ENCODE measurements around the gene GRID2IP. TPM values are rescaled to one million over a fixed set of nuclear protein-coding genes. Genes with fewer than 3 reads are reported as not detected.

Gene GRID2IP
- total RNA-seq, 1 experiment from 2014 or later, result not detected

DNA sequence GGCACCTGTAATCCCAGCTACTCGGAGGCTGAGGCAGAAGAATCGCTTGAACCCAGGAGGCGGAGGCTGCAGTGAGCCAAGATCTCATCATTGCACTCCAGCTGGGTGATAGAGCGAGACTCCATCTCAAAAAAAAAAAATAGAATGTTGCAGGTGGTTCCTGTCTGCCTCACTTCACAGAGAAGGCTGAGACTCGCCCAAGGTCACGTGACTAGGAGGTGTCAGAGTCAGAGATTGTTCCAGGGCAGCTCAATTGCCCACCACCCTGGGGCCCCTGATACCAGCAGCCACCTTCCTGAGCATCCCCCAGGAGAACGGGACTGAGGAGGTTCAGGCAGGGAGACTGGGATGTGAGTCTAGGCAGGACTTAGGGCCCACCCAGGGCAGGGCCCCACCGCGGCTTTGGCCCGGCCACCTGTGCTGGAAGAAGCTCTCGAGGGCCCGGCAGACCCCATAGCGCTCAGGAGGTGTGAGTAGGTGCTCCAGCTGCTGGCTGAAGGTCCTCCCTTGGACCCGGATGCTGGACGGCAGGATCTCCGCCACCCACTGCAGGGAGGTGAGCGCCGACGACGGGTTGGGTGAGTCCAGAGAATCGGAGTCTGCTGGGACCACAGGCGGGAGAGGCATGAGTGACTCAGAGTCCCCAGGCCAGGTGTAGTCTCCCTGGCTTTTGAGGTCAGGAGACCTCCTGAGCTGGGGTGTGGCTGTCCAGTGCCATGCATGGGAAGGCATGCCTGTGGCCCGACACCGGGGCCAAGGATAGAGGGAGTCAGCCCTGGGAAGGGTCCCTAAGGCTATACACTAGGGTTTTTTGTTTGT lies 30.9 kb downstream of the GRID2IP start:
- no peak for DNase-seq (ENCODE audit: low spot score)

DNA sequence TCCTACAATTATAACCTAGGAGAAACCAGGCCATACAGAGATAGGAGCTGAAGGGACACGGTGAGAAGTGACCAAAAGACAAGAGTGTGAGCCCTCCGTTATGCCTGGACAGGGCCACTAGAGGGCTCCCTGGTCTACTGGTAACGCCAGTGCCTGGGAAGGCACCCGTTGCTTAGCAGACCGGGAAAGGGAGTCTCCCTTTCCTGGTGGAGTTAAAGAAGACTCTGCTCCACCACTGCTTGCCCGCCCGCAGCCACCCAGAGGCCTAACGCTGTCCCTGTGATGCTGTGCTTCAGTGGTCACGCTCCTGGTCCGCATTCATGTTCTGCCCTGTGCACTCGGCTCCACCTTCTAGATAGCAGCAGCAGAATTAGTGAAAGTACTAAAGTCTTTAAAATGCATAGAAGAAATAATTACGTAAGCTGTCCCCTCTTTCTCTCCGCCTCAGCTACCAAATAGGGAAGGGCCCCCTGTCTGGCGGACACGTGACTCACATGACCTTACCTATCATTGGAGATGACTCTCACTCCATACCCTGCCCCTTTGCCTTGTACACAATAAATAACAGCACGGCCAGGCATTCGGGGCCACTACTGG lies 34.8 kb downstream of the GRID2IP start:
- DNase-seq (ENCODE audit: low spot score), result peak; percentile 95

DNA sequence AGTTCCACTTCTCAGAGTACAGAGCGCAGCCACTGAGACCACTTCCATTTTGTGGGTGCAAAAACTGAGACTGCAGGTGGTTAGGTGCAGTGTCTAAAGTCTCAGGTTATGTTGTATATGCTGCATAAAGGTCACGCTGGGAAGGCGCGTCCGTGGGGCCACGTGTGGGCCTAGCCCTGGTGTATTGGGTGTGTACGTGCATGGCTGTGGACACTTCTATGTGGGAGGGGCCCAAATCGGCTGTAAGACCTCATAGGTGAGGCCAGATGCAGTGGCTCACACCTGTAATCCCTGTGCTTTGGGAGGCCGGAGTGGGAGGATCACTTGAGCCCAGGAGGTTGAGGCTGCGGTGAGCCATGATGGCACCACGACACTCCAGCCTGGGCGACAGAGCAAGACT lies 37.7 kb downstream of the GRID2IP start:
- DNase-seq (ENCODE audit: low spot score), result no peak

DNA sequence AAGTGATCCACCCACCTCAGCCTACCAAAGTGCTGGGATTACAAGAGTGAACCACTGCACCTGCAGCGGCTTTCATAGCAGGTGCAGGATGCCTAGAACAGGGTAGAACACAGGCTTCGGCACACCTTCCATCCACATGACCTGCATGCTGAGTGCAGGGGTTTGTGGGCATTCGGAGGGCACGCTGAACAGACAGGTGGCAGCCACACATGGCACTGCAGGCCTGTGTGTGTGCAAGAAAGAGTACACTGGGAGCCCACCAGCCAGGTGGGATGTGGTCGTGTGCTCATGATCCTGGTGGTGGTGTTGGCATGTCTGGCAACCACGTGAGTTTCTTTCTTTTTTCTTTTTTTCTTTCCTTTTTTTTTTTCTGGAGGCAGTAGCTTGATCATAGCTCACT lies 38.4 kb downstream of the GRID2IP start:
- no peak for DNase-seq (ENCODE audit: low spot score)

DNA sequence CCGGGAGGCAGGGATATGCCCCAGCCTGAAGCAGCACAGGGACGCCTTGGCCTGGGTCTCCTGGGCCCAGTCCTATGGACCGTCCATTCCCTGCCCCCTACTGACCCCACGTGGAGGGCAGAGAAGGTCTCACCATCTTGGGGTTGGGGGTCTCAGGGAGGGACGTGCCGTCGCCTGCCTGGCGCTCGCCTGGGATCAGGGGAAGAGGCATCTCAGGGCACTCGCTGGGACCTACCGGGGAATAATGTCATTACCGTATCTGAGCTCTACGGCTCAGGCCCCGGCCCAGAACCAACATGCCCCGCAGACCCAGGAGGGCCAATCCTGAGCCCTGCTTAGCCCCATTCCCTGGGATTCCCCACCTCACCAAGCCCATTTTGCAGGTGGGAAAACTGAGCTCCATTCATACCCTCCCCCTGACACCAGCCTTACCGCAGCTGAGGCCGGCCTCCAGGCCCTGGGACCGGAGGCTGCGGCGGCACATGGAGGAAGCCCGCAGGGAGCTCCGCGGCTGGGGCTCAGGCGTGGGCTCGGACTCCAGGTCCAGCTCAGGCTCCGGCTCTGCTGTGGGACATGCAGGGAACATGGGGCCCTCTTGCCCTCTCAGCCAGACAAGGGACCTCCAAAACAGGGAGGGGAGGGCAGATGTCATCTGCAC lies 40.7 kb downstream of the GRID2IP start:
- DNase-seq (ENCODE audit: low spot score), result no peak

DNA sequence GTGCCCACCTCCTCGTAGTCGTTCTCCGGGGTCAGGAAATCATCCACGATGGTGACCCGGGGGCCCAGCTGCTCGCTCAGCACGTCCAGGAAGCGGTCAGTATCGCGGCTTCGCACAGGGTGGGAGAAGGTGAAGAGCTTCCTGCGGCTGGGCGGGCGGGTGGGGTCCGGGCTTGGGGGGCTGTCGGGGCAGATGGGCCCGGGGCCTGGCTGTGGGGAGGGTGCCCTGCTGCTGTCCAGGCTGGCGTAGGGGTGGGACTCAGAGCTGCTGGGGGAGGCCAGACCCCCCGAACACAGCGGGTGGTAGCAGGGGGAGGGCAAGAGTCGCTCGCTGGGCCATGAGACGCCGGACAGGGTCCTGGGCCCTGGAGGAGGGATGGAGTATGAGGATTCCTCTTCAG lies 42.3 kb downstream of the GRID2IP start:
- no peak for DNase-seq (ENCODE audit: low spot score)

DNA sequence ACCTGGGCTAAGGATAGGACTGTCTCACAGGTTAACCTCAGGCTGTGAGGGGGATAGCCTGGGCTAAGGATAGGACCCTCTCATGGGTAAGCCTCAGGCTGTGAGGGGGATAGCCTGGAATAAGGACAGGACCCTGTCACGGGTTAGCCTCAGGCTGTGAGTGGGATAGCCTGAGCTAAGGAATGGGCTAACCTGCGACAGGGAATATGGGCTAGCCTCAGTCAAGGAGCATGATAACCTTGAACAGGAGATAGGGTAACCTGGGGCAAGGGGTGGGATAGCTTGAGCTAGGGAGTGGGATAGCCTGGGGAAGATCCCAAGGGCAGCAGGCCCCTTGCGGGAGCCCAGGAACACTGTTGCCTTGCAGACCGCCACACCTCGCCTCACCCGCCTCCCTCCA lies 42.7 kb downstream of the GRID2IP start:
- no peak for DNase-seq (ENCODE audit: low spot score)

DNA sequence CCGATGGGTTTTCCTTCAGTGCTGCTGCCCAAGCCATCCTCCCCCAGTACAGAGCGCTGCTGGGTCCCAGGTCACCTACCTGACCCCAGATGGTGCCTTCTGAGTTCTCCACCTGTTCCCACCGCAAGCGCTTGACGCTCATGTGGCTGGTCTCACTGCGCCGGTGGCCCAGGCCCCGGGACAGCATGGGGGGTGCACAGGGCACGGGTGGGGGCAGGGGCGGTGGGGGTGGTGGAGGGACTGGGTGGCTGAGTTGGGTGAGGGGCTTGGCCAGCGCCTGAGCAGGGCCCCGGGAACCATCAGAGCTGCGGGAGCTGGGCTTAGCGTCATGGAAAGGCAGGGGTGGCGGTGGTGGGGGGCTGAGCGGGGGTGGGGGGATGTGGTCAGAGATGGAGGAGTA lies 43.4 kb downstream of the GRID2IP start:
- DNase-seq (ENCODE audit: low spot score), result no peak

DNA sequence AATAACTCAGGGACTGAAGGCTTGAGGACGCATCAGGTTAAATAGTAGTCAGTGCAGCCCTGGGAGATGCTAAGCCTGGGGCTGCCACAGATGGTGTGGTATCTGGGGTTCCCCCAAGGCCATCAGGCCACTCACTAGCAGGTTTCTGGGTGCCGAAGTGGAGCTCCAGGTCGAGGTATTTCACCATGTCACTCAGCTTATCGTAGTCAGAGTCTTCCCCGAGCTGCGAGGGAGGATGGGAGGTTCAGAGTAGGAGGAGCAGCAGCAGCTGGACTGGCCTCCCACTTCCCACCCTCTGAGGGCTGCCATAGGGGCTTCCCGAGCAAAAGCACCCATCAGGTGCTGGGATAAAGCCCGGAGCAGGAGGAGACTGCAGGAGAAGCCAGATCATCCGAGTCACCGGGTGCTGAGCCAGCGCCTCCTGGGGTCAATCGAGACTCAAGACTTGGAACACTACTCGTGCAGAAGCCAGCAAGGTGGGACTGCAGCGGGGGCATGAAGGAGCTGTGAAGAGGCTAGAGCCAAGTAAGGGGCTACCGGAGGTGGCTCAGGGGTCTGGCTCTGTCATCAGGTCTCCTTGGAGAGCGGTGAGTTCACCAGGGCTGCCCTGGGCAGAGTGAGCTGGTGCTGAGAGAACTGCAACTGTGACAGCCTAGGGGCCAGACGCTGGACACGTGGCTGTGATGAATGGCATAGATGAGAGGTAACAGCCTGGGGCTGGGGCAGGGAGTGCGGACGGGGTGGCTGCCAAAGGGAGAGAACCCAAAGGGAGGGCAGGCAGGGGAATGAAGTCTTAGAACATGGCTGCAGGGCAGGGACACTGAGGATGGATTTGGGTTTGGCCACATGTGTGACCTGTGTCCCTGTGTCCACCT lies 45.3 kb downstream of the GRID2IP start:
- DNase-seq (ENCODE audit: low spot score), result no peak

DNA sequence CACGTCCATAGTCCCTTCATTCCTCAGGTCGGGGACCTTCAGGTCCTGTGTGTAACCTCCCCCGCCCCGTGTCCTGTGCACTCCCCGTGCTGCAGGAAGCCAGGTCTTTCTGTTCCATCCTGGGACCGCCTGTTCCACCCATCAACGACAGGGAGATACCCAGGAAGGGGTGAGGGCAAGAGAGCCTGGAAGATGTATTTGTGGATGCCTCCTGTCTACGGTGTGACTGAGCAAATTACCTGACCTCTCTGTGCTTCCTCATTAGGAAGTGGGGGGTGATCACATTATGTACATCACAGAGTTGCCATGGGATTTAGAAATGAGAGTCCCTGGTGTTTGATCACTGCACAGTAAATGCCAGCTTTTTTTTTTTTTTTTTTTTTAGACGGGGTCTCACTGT lies 46.3 kb downstream of the GRID2IP start:
- DNase-seq (ENCODE audit: low spot score), result no peak

DNA sequence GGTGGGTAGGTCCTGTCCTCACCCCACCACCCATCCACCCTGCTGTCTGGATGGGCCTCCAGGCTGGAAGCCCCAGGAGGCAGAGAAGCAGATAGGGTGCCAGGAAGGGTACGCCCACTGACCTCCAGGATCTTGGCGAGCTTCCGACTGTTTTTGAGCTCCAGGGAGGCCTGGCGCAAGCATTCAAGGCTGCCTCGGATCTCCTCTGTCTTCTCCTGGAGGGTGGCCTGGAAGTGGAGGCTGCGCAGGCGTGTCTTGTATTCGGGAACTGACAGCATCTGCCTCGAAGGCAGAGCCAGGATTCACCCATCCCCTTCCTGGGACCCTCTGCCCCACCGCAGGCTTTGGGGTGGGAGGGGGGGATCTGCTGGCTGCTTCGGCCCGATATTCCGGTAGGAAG lies 48.4 kb downstream of the GRID2IP start:
- no peak for DNase-seq (ENCODE audit: low spot score)

DNA sequence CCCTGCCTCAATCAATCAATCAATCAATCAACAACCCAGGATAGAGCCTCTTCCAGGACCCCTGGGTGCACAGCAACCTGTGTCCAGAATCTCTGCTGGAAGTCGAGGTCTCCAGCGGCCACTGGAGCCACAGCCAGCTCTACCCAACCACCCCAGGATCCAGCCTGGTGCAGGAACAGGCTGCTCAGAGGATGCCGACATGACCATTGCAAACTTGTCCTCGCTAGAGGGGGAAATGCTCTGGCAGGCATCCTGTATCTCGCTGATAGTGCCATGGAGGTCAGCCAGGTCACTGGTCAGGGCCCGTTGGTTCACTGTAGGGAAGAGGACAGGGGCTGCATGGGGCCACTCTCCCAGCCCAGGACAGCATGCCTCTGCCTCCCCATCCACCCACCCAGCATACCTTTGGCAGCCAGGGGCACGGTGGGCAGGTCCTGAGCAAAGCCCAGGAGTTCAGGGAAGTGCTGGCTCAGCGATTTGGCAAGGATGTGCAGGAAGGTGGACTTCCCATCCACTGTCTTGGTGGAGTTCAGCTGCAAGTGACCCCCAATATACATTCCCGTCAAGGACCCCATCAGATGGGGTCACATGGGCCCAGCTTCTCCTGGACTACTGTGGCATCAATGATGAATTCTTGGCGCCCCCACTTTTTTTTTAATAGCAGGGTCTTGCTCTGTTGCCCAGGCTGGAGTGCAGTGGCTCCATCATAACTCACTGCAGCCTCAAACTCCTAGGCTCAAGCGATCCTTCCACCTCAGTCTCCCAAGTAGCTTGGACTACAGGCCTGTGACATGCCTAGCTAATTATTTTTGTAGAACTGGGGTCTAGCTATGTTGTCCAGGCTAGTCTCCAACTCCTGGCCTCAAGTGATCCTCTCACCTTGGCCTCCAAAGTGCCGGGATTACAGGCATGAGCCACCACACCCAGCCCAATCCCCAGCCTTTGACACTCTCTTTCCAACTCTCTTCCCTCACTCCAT lies 49.4 kb downstream of the GRID2IP start:
- DNase-seq (ENCODE audit: low spot score), result no peak

DNA sequence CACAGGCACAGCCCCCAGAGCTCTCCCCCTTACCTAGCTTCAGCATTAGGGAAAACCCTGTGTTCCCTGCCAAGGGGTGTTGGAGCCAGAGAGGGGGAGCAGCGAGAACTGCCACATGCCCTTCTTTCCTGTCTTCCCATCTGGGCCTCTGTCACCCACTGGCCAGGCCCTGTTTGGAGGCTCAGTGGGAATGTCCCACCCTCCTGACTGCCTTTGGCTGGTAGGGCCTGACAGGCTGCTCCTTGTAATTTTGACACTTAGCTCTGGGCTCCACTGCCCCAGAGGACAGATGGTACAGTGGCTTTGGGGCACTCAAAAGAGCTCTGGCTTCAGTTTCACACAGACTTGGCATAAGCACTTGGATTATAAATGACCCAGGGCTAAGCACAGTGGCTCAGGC lies 50.6 kb downstream of the GRID2IP start:
- DNase-seq (ENCODE audit: low spot score), result no peak

DNA sequence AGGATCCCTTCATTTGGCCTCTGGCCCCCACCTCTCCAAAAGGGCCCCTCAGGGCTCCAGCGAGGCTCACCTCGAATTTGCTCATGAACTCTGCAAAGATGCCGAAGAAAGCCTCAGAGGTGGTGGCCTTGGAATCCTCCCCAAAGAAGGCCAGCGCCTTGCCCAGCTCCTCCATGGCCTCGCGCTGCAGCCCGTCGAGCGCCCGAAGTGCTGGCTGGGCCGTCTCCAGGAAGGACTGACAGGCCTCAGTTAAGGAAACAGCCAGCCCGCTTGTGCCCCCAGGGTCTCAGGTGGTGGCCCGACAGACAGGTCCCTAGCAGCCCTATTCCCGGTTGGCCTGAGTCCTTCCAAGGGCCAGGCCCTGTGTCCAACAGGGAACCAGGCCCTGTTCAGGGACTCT lies 53.3 kb downstream of the GRID2IP start:
- no peak for DNase-seq (ENCODE audit: low spot score)

DNA sequence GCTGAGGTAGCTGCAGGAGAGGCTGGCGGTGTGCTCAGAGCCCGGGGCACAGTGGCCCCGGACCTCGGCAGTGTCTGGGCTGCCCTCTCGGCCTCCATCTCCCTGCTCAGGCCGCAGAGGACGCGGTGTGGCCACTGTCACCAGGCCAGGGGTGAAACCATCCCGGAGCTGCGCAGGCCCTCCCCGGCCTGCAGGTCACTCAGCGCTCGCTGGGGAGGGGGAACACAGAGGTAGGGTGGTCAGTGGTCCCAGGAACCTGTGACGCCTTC lies 53.7 kb downstream of the GRID2IP start:
- no peak for DNase-seq (ENCODE audit: low spot score)

DNA sequence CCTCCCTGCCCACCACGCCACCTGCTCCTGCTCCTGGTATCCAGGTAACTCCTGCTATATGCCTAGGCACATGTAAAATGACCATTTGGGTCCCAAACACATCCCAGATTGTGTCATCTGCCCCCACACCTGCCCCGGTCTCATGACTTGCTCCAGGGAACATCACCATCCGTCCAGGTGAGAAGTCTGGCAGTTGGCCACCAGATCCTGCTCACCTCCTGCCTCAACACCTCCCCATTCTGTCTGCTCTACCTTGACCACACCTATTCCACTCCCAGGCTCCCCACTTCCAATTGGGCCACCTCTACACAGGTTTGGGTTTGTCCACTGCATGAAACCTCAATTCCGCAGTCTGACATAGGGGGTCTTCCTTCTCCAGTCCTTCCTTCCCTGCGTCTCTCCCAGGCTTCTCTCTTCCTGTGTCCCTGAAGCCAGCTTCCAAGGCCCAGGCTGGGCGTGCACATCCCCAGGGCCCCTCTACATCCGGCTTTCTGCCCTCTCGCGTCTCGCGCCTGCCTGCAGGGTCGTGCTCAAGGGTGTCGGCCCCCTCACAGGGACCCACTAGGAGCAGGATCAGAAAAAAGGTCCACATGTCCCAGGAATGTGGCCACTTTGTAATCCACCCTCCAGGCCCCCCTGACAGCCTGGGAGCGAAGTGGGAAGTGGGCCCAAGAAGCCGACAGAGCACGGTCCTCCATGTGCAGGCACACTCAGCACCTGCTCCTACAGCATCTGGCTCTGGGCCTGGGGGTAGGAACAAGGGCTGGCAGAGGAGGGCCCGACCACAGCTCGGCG lies 54.2 kb downstream of the GRID2IP start:
- DNase-seq (ENCODE audit: low spot score), result no peak

DNA sequence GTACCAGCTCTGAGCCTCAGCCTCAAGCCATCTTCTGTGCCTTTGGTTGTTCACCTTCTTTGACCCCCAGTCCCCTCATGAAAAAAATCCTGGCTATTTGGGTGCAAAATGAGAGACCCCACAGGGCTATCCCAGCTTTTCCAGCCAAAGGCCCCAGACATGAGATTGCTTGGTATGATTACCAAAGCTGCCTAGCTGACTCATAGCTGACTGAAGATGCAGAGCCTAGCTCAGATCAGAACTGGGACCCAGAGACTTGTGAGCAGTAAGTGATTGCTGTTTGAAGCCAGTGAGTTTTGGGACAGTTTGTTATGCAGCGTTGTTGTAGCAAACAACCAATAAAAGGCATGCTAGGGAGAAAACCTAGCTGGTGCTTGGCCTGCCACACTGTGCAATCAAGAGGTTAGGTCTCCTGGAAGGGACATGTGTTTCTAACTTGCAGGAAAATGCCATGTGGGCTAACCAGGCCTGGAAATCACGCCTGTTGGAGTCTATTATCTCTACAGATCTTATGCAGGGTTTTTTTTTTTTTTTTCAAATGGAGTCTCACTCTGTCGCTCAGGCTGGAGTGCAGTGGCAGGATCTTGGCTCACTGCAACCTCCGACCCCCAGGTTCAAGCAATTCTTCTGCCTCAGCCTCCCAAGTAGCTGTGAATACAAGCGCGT lies 55.5 kb downstream of the GRID2IP start:
- no peak for DNase-seq (ENCODE audit: low spot score)

DNA sequence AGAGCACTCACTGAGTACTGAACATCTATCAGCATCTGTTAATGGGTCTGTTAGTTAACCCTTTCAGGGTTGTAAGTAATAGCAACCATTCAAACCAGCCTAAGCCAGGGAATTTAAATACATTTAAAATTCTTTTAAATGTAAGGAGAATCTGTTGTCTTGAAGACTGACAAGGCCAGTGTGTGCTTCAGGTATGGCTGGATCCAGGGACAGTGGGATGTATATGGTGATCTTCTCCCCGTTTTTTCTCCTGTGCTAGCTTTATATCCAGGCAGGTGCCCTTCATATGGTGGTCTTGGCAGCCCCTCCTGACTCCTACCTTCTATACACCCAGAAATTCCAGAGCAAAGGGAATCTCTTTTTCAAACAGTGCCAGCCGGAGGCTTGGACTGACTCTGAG lies 56.9 kb downstream of the GRID2IP start:
- no peak for DNase-seq (ENCODE audit: low spot score)

DNA sequence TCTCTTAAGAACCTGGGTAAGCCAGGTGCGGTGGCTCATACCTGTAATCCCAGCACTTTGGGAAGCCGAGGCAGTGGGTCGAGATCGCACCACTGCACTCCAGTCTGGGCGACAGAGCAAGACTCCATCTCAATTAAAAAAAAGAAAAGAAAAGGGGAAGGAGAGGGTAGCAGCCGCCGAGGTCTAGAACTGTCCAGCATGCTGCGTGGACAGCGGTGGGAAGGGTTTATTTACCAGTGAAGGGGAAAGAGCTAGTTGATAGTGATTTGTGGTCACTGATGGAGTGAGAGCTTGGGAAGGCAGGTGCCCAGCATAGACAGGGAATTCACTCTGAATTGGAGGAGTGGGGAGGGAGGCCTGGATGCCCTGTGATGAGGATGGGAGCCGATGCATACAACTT lies 60.1 kb downstream of the GRID2IP start:
- no peak for DNase-seq (ENCODE audit: low spot score)

DNA sequence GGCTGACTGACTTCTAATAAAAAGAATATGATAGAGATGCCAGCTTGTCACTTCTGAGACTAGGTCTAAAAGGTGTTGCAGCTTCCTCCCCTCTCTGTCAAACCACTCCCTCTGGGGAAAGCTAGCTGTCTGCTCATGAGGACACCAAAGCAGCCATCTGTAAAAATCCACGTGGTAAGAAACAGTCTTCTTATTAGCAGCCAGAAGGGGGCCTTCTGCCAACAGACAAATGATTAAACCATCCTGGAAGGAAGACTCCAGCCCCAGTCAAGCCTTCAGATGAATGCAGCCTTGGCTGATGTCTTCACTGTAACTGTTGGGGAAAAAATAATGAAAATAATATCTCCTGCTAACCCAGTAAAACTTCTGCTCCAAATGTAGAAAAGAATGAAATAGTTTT lies 61.6 kb downstream of the GRID2IP start:
- no peak for DNase-seq (ENCODE audit: low spot score)
